HL-60 (cell line): ENCODE measurements around the gene KIF26A.

Experiments
- DNase-seq, 2 experiments: peaks; one replicate each; pipeline ENCODE4 v3.0.0-alpha.2; 2010 to 2020; ENCODE audit warnings: low read depth in 1 of 2, low spot score in 1 of 2
- H3K27ac ChIP-seq: fragments of 250-450 bp; sonication (Bioruptor Pico); replicated peaks from 2 replicates; pipeline ENCODE4 v1.5.1; 2020; ENCODE audit warnings: mild to moderate bottlenecking, moderate library complexity
- H3K27me3 ChIP-seq: fragments of 250-450 bp; sonication (Bioruptor Pico); 2 replicates; pipeline ENCODE4 v1.5.1; 2021; ENCODE audit warnings: mild to moderate bottlenecking, moderate library complexity; ENCODE audit not compliant: insufficient read depth, poor library complexity, severe bottlenecking
- H3K4me3 ChIP-seq: replicated peaks from 2 replicates; pipeline ENCODE4 v1.5.1; 2011; ENCODE audit warnings: mild to moderate bottlenecking, control low read depth, low read length; ENCODE audit not compliant: insufficient read depth
- CTCF ChIP-seq: IDR thresholded peaks from one replicate; pipeline ENCODE4 v1.5.1; 2011; ENCODE audit warnings: low read length, control low read depth, inconsistent platforms; ENCODE audit not compliant: insufficient read depth
- GABPA ChIP-seq: IDR thresholded peaks from 2 replicates; pipeline ENCODE4 v1.6.1; 2012; ENCODE audit warnings: low read depth
- POLR2AphosphoS5 ChIP-seq: IDR thresholded peaks from 2 replicates; pipeline ENCODE4 v1.6.1; 2012; ENCODE audit warnings: low read depth
- REST ChIP-seq: IDR thresholded peaks from 2 replicates; pipeline ENCODE4 v1.6.1; 2012; ENCODE audit warnings: low read depth; ENCODE audit not compliant: insufficient replicate concordance
- SPI1 ChIP-seq: IDR thresholded peaks from 2 replicates; pipeline ENCODE4 v1.6.1; 2012; ENCODE audit warnings: low read depth, mild to moderate bottlenecking, borderline replicate concordance

Gene KIF26A

GRCh38 chr14:104121142-104121541 lies 17.2 kb upstream of the KIF26A start:
- Histone ChIP-seq H3K27me3 (peaks cover 21% of the 10 kb centered on the region), H3K27ac (no peak overlapping the region), H3K4me3 (no peak overlapping the region)
- TF ChIP-seq REST (no peak), POLR2AphosphoS5 (no peak), GABPA (no peak), SPI1 (no peak), CTCF (no peak)
- DNase-seq = no peak

- peaks cover 12% of the 10 kb centered on the region for H3K27me3 ChIP-seq
- no peak for TF ChIP-seq SPI1
- no peak for TF ChIP-seq GABPA
- H3K4me3 ChIP-seq = no peak overlapping the region
- H3K27ac ChIP-seq = no peak overlapping the region
- DNase-seq = no peak
Observed at GRCh38 chr14:104123879-104124278, 14.5 kb upstream of the KIF26A start.

GRCh38 chr14:104125011-104125410 lies 13.4 kb upstream of the KIF26A start:
- DNase-seq = no peak
- Histone ChIP-seq H3K27me3 (peaks cover 12% of the 10 kb centered on the region), H3K27ac (no peak overlapping the region), H3K4me3 (no peak overlapping the region)
- no peak for TF ChIP-seq CTCF
- no peak for TF ChIP-seq REST
- no peak for TF ChIP-seq GABPA
- no peak for TF ChIP-seq POLR2AphosphoS5
- no peak for TF ChIP-seq SPI1

- Histone ChIP-seq H3K27me3 (peaks cover 6% of the 10 kb centered on the region), H3K27ac (no peak overlapping the region), H3K4me3 (no peak overlapping the region)
- DNase-seq = no peak
- no peak for TF ChIP-seq CTCF
- no peak for TF ChIP-seq POLR2AphosphoS5
- TF ChIP-seq GABPA = no peak
- no peak for TF ChIP-seq REST
- TF ChIP-seq SPI1 = no peak
Observed at GRCh38 chr14:104126753-104127152, 11.6 kb upstream of the KIF26A start.
